ENCODE data around the gene FXYD5.

The FXYD5 gene

GRCh38 chr19:35207391-35207871 lies 52.9 kb downstream of the FXYD5 start:
- H3K4me3 ChIP-seq = no peak overlapping the region
- DNase-seq (ENCODE audit: low spot score) = no peak
- TF ChIP-seq CTCF (IDR thresholded peaks at IDR 0.05) = no peak
- no peak overlapping the region for H3K27ac ChIP-seq

- Histone ChIP-seq H3K4me3 (no peak overlapping the region), H3K27ac (no peak overlapping the region)
- DNase-seq (ENCODE audit: low spot score) = no peak
These were observed 53.6 kb downstream of the FXYD5 start for GRCh38 chr19:35208121-35208520.

GRCh38 chr19:35209646-35210045 lies 55.1 kb downstream of the FXYD5 start:
- Histone ChIP-seq H3K27ac (no peak overlapping the region), H3K4me3 (no peak overlapping the region)
- TF ChIP-seq CTCF (IDR thresholded peaks at IDR 0.05) = no peak
- DNase-seq (ENCODE audit: low spot score) = no peak

More at GRCh38 chr19:35208121-35208520, 53.6 kb downstream of the FXYD5 start:
- no peak for TF ChIP-seq CTCF (IDR thresholded peaks at IDR 0.05)

- peak overlapping the region; percentile 2 to 67 for H3K27ac ChIP-seq
- DNase-seq (ENCODE audit: low spot score) = peak; percentile 73
- H3K4me3 ChIP-seq = no peak overlapping the region
- TF ChIP-seq CTCF (IDR thresholded peaks at IDR 0.05) = no peak
These were observed 57.2 kb downstream of the FXYD5 start for GRCh38 chr19:35211545-35212230.

GRCh38 chr19:35212241-35212640 lies 57.7 kb downstream of the FXYD5 start:
- TF ChIP-seq CTCF (IDR thresholded peaks at IDR 0.05) = no peak
- peak overlapping the region in 1 of 2 donors; percentile 67 for H3K27ac ChIP-seq
- DNase-seq (ENCODE audit: low spot score) = peak; percentile 58
- no peak overlapping the region for H3K4me3 ChIP-seq

- no peak for TF ChIP-seq CTCF (IDR thresholded peaks at IDR 0.05)
- H3K4me3 ChIP-seq = no peak overlapping the region
- peak overlapping the region; percentile 55 to 80 for H3K27ac ChIP-seq
- peak; percentile 71 for DNase-seq (ENCODE audit: low spot score)
These were observed 59.4 kb downstream of the FXYD5 start for GRCh38 chr19:35213663-35214632.

Measured in coronary artery (tissue), 2 donors.